ENCODE data around the gene ACP3.

ACP3 gene

GRCh38 chr3:132325103-132325606, 7.9 kb downstream of the ACP3 start:
- peaks cover 2% of the 10 kb centered on the region for H3K79me1 ChIP-seq (ENCODE audit: low read length)
- no peak overlapping the region for H2AFZ ChIP-seq (ENCODE audit: insufficient read depth, low read length, poor library complexity)
- no peak overlapping the region for H2BK5ac ChIP-seq (ENCODE audit: low read depth, low read length, poor library complexity)
- no peaks in the 10 kb centered on the region for H3K27me3 ChIP-seq (ENCODE audit: insufficient read depth, low read length)
- H3K79me2 ChIP-seq (ENCODE audit: control insufficient read depth, insufficient read depth, low read length, poor library complexity): no peaks in the 10 kb centered on the region
- H3K4ac ChIP-seq (ENCODE audit: low read depth, low read length): no peak overlapping the region
- H3K4me1 ChIP-seq (ENCODE audit: control insufficient read depth in 1 of 2, insufficient read depth in 2 of 2, low read length in 2 of 2): peaks cover 0 to 3% of the 10 kb centered on the region in 2 experiments
- no peak overlapping the region for H2AK5ac ChIP-seq (ENCODE audit: low read length)
- H3K14ac ChIP-seq (ENCODE audit: low read length): no peak overlapping the region
- H3K9me3 ChIP-seq (ENCODE audit: insufficient read depth, low read depth, low read length): no peaks in the 10 kb centered on the region
- no peak overlapping the region for H3K4me3 ChIP-seq (ENCODE audit: low read depth, low read length)
- H4K91ac ChIP-seq (ENCODE audit: low read depth, low read length): no peak overlapping the region
- no peak overlapping the region for H4K8ac ChIP-seq (ENCODE audit: low read depth, low read length)
- no peak overlapping the region for H3K9ac ChIP-seq (ENCODE audit: low read length)
- H2BK120ac ChIP-seq (ENCODE audit: insufficient read depth, low read length, poor library complexity): no peak overlapping the region
- no peak overlapping the region for H3K23ac ChIP-seq (ENCODE audit: low read length)
- H3K4me2 ChIP-seq (ENCODE audit: low read length): no peak overlapping the region
- H3K27ac ChIP-seq (ENCODE audit: low read depth, low read length): no peak overlapping the region
- H3K18ac ChIP-seq (ENCODE audit: low read length): no peak overlapping the region
- peaks cover 1 to 5% of the 10 kb centered on the region in 2 experiments for H3K36me3 ChIP-seq (ENCODE audit: control insufficient read depth in 1 of 2, insufficient read depth in 2 of 2, low read length in 2 of 2)
- no peak overlapping the region for H2BK12ac ChIP-seq (ENCODE audit: low read length)
- H4K12ac ChIP-seq (ENCODE audit: low read depth, low read length): no peak overlapping the region
- DNase-seq: no peak
- WGBS (ENCODE audit: extremely low coverage, insufficient coverage, insufficient read length): no CpG with 5 or more reads among the region's 4 CpGs

- H3K4me1 ChIP-seq (ENCODE audit: control insufficient read depth in 1 of 2, insufficient read depth in 2 of 2, low read length in 2 of 2): peaks cover 0 to 3% of the 10 kb centered on the region in 2 experiments
- H3K4me2 ChIP-seq (ENCODE audit: low read length): no peak overlapping the region
- no peak overlapping the region for H2BK12ac ChIP-seq (ENCODE audit: low read length)
- peaks cover 2% of the 10 kb centered on the region for H3K79me1 ChIP-seq (ENCODE audit: low read length)
- no peaks in the 10 kb centered on the region for H3K9me3 ChIP-seq (ENCODE audit: insufficient read depth, low read depth, low read length)
- no CpG with 5 or more reads among the region's 2 CpGs for WGBS (ENCODE audit: extremely low coverage, insufficient coverage, insufficient read length)
- no peak overlapping the region for H2BK5ac ChIP-seq (ENCODE audit: low read depth, low read length, poor library complexity)
- peaks cover 1 to 5% of the 10 kb centered on the region in 2 experiments for H3K36me3 ChIP-seq (ENCODE audit: control insufficient read depth in 1 of 2, insufficient read depth in 2 of 2, low read length in 2 of 2)
- peak overlapping the region; percentile 66 for H2BK120ac ChIP-seq (ENCODE audit: insufficient read depth, low read length, poor library complexity)
- H3K23ac ChIP-seq (ENCODE audit: low read length): no peak overlapping the region
- no peak overlapping the region for H3K4me3 ChIP-seq (ENCODE audit: low read depth, low read length)
- no peak overlapping the region for H2AFZ ChIP-seq (ENCODE audit: insufficient read depth, low read length, poor library complexity)
- no peak for DNase-seq
- no peak overlapping the region for H3K4ac ChIP-seq (ENCODE audit: low read depth, low read length)
- H3K18ac ChIP-seq (ENCODE audit: low read length): no peak overlapping the region
- H4K91ac ChIP-seq (ENCODE audit: low read depth, low read length): no peak overlapping the region
- H4K8ac ChIP-seq (ENCODE audit: low read depth, low read length): no peak overlapping the region
- H2AK5ac ChIP-seq (ENCODE audit: low read length): no peak overlapping the region
- no peaks in the 10 kb centered on the region for H3K79me2 ChIP-seq (ENCODE audit: control insufficient read depth, insufficient read depth, low read length, poor library complexity)
- H3K27me3 ChIP-seq (ENCODE audit: insufficient read depth, low read length): no peaks in the 10 kb centered on the region
- H3K14ac ChIP-seq (ENCODE audit: low read length): no peak overlapping the region
- H3K9ac ChIP-seq (ENCODE audit: low read length): no peak overlapping the region
- no peak overlapping the region for H3K27ac ChIP-seq (ENCODE audit: low read depth, low read length)
- no peak overlapping the region for H4K12ac ChIP-seq (ENCODE audit: low read depth, low read length)
Measured at GRCh38 chr3:132325634-132326033, 8.4 kb downstream of the ACP3 start.

- H3K4ac ChIP-seq (ENCODE audit: low read depth, low read length): no peak overlapping the region
- H3K36me3 ChIP-seq (ENCODE audit: control insufficient read depth in 1 of 2, insufficient read depth in 2 of 2, low read length in 2 of 2): peaks cover 1 to 5% of the 10 kb centered on the region in 2 experiments
- DNase-seq: no peak
- H3K79me2 ChIP-seq (ENCODE audit: control insufficient read depth, insufficient read depth, low read length, poor library complexity): no peaks in the 10 kb centered on the region
- H3K4me3 ChIP-seq (ENCODE audit: low read depth, low read length): no peak overlapping the region
- no peaks in the 10 kb centered on the region for H3K4me1 ChIP-seq (ENCODE audit: control insufficient read depth in 1 of 2, insufficient read depth in 2 of 2, low read length in 2 of 2)
- H3K18ac ChIP-seq (ENCODE audit: low read length): no peak overlapping the region
- WGBS (ENCODE audit: extremely low coverage, insufficient coverage, insufficient read length): no CpG with 5 or more reads among the region's 2 CpGs
- H3K9me3 ChIP-seq (ENCODE audit: insufficient read depth, low read depth, low read length): no peaks in the 10 kb centered on the region
- H2BK12ac ChIP-seq (ENCODE audit: low read length): no peak overlapping the region
- no peak overlapping the region for H2AK5ac ChIP-seq (ENCODE audit: low read length)
- no peak overlapping the region for H3K23ac ChIP-seq (ENCODE audit: low read length)
- no peak overlapping the region for H3K14ac ChIP-seq (ENCODE audit: low read length)
- H3K27ac ChIP-seq (ENCODE audit: low read depth, low read length): no peak overlapping the region
- H4K12ac ChIP-seq (ENCODE audit: low read depth, low read length): no peak overlapping the region
- H4K91ac ChIP-seq (ENCODE audit: low read depth, low read length): no peak overlapping the region
- no peak overlapping the region for H4K8ac ChIP-seq (ENCODE audit: low read depth, low read length)
- H2BK120ac ChIP-seq (ENCODE audit: insufficient read depth, low read length, poor library complexity): no peak overlapping the region
- H2BK5ac ChIP-seq (ENCODE audit: low read depth, low read length, poor library complexity): no peak overlapping the region
- H3K9ac ChIP-seq (ENCODE audit: low read length): no peak overlapping the region
- H3K79me1 ChIP-seq (ENCODE audit: low read length): peaks cover 2% of the 10 kb centered on the region
- H2AFZ ChIP-seq (ENCODE audit: insufficient read depth, low read length, poor library complexity): no peak overlapping the region
- H3K4me2 ChIP-seq (ENCODE audit: low read length): no peak overlapping the region
- no peaks in the 10 kb centered on the region for H3K27me3 ChIP-seq (ENCODE audit: insufficient read depth, low read length)
Measured at GRCh38 chr3:132326251-132326650, 9.0 kb downstream of the ACP3 start.

GRCh38 chr3:132332082-132332481, 14.9 kb downstream of the ACP3 start:
- Histone ChIP-seq H3K4me2 (ENCODE audit: low read length) (no peak overlapping the region), H3K23ac (ENCODE audit: low read length) (no peak overlapping the region), H3K36me3 (ENCODE audit: control insufficient read depth in 1 of 2, insufficient read depth in 2 of 2, low read length in 2 of 2) (peaks cover 5 to 7% of the 10 kb centered on the region in 2 experiments), H3K4ac (ENCODE audit: low read depth, low read length) (no peak overlapping the region), H4K12ac (ENCODE audit: low read depth, low read length) (no peak overlapping the region), H2BK5ac (ENCODE audit: low read depth, low read length, poor library complexity) (no peak overlapping the region), H3K14ac (ENCODE audit: low read length) (no peak overlapping the region), H2AFZ (ENCODE audit: insufficient read depth, low read length, poor library complexity) (no peak overlapping the region), H2BK12ac (ENCODE audit: low read length) (no peak overlapping the region), H3K27me3 (ENCODE audit: insufficient read depth, low read length) (no peaks in the 10 kb centered on the region), H3K18ac (ENCODE audit: low read length) (no peak overlapping the region), H2AK5ac (ENCODE audit: low read length) (no peak overlapping the region), H4K91ac (ENCODE audit: low read depth, low read length) (no peak overlapping the region), H3K4me1 (ENCODE audit: control insufficient read depth in 1 of 2, insufficient read depth in 2 of 2, low read length in 2 of 2) (no peaks in the 10 kb centered on the region), H2BK120ac (ENCODE audit: insufficient read depth, low read length, poor library complexity) (no peak overlapping the region), H3K9me3 (ENCODE audit: insufficient read depth, low read depth, low read length) (no peaks in the 10 kb centered on the region), H3K27ac (ENCODE audit: low read depth, low read length) (no peak overlapping the region), H3K79me1 (ENCODE audit: low read length) (no peaks in the 10 kb centered on the region), H4K8ac (ENCODE audit: low read depth, low read length) (no peak overlapping the region), H3K9ac (ENCODE audit: low read length) (no peak overlapping the region), H3K79me2 (ENCODE audit: control insufficient read depth, insufficient read depth, low read length, poor library complexity) (no peaks in the 10 kb centered on the region), H3K4me3 (ENCODE audit: low read depth, low read length) (no peak overlapping the region)
- no CpG with 5 or more reads among the region's 6 CpGs for WGBS (ENCODE audit: extremely low coverage, insufficient coverage, insufficient read length)
- no peak for DNase-seq
